Measurements from ENCODE around the gene PLCD3.

GRCh38 chr17:45108595-45109521 lies 23.5 kb downstream of the PLCD3 start:
- TF ChIP-seq POLR2A (IDR thresholded peaks at IDR 0.05) (no peak), CTCF (IDR thresholded peaks at IDR 0.05) (no peak), EP300 (IDR thresholded peaks at IDR 0.05) (no peak)
